Keratinocyte (primary cell): ENCODE measurements around the gene NGFR. TPM values are rescaled to one million over a fixed set of nuclear protein-coding genes. Genes with fewer than 3 reads are reported as not detected.
A peak's percentile ranks its signal among the peaks of the same experiment; 100 is the strongest.

Experiments used
- DNase-seq: peaks from one replicate; pipeline ENCODE4 v3.0.0-alpha.2; 2011; ENCODE audit warnings: low read depth, missing footprints, low spot score
- FAIRE-seq: peaks from 2 replicates; lab custom pipeline; 2011; peaks lifted over from hg19 to GRCh38; lab: Jason Lieb, UNC
- H2AFZ ChIP-seq: 2 replicates; pipeline ENCODE4 v1.6.0; 2012; ENCODE audit warnings: low read length, control low read depth, inconsistent platforms; ENCODE audit not compliant: control insufficient read depth
- H3K27ac ChIP-seq: 2 replicates; pipeline ENCODE4 v1.5.1; 2011; ENCODE audit warnings: low read length; ENCODE audit not compliant: control insufficient read depth, insufficient read depth
- H3K27me3 ChIP-seq: 3 replicates; pipeline ENCODE4 v1.6.0; 2011; ENCODE audit warnings: low read length; ENCODE audit not compliant: control insufficient read depth, insufficient read depth; ENCODE audit errors: extremely low read depth
- H3K36me3 ChIP-seq, 2 experiments: 2 replicates in 1 of 2; 3 replicates in 1 of 2; pipeline ENCODE4 v1.5.1; 2011; ENCODE audit warnings: low read length in 2 of 2, mild to moderate bottlenecking in 1 of 2; ENCODE audit not compliant: control insufficient read depth in 2 of 2, insufficient read depth in 2 of 2; ENCODE audit errors: extremely low read depth in 1 of 2
- H3K4me1 ChIP-seq: 3 replicates; pipeline ENCODE4 v1.5.1; 2011; ENCODE audit warnings: low read length; ENCODE audit not compliant: control insufficient read depth, insufficient read depth; ENCODE audit errors: extremely low read depth
- H3K4me2 ChIP-seq: 3 replicates; pipeline ENCODE4 v1.6.0; 2011; ENCODE audit warnings: low read depth, low read length; ENCODE audit not compliant: control insufficient read depth, insufficient read depth; ENCODE audit errors: extremely low read depth
- H3K4me3 ChIP-seq, 3 experiments: fragments of 200-600 bp in 1 of 3; sonication (generic) in 1 of 3; 2 replicates in 2 of 3; 3 replicates in 1 of 3; pipeline ENCODE4 v1.5.1; 2011 to 2016; ENCODE audit warnings: low read length in 3 of 3, mild to moderate bottlenecking in 3 of 3, control low read depth in 2 of 3, inconsistent platforms in 1 of 3, low read depth in 1 of 3, mixed read lengths in 1 of 3, mixed run types in 1 of 3, moderate library complexity in 1 of 3; ENCODE audit not compliant: control insufficient read depth in 2 of 3, insufficient read depth in 2 of 3; ENCODE audit errors: extremely low read depth in 1 of 3
- H3K79me2 ChIP-seq: 2 replicates; pipeline ENCODE4 v1.6.0; 2012; ENCODE audit warnings: low read length; ENCODE audit not compliant: control insufficient read depth, insufficient read depth
- H3K9ac ChIP-seq: 3 replicates; pipeline ENCODE4 v1.6.0; 2011; ENCODE audit warnings: low read length; ENCODE audit not compliant: control insufficient read depth, insufficient read depth; ENCODE audit errors: extremely low read depth
- H3K9me1 ChIP-seq: 3 replicates; pipeline ENCODE4 v1.6.0; 2011; ENCODE audit warnings: low read length; ENCODE audit not compliant: control insufficient read depth, insufficient read depth; ENCODE audit errors: extremely low read depth
- H3K9me3 ChIP-seq: 2 replicates; pipeline ENCODE4 v1.5.1; 2012; ENCODE audit warnings: low read depth, low read length; ENCODE audit not compliant: control insufficient read depth
- H4K20me1 ChIP-seq: 3 replicates; pipeline ENCODE4 v1.6.0; 2011; ENCODE audit warnings: low read length; ENCODE audit not compliant: control insufficient read depth, insufficient read depth; ENCODE audit errors: extremely low read depth
- CTCF ChIP-seq, 3 experiments: IDR thresholded peaks in 1 of 3; conservative IDR thresholded peaks in 1 of 3; optimal IDR thresholded peaks in 1 of 3; 2 replicates in 2 of 3; 3 replicates in 1 of 3; pipeline versions ENCODE3 to v1.5.1; 2011; ENCODE audit warnings: low read length in 3 of 3, mild to moderate bottlenecking in 3 of 3, moderate library complexity in 2 of 3, control low read depth in 1 of 3, inconsistent platforms in 1 of 3; ENCODE audit not compliant: insufficient read depth in 2 of 3; ENCODE audit errors: extremely low read depth in 1 of 3
- EZH2 ChIP-seq: IDR thresholded peaks from one replicate; pipeline ENCODE4 v1.6.1; 2012; ENCODE audit warnings: inconsistent platforms, mild to moderate bottlenecking, low read length, moderate library complexity
- dilution Hi-C: fragments of 300-500 bp; cut with MboI; formaldehyde crosslinking; loops from one replicate; pipeline ENCODE4 v1.7.0; 2020; ENCODE audit warnings: low sequenced_read_pairs; ENCODE audit not compliant: extremely low pct_ligation_motif_present
- polyA plus RNA-seq, 5 experiments: library from polyadenylated mRNA; depleted of rRNA in 3 of 5; stranded (reverse) in 3 of 5; stranded (forward) in 1 of 5; unstranded in 1 of 5; fragments of >200 nt; gene quantifications; 1 replicate in 1 of 5; 2 replicates in 3 of 5; 3 replicates in 1 of 5; pipeline versions ENCODE4 v1.2.1 to v1.2.3, GENCODE V29; 2011 to 2012; ENCODE audit warnings: missing spikeins in 2 of 5, low read depth in 1 of 5, low replicate concordance in 1 of 5

Gene NGFR
- polyA plus RNA-seq, 1 donor (not counting 4 experiments of a cell fraction or from before 2014, with no cell fraction given), result 1.7 TPM

DNA sequence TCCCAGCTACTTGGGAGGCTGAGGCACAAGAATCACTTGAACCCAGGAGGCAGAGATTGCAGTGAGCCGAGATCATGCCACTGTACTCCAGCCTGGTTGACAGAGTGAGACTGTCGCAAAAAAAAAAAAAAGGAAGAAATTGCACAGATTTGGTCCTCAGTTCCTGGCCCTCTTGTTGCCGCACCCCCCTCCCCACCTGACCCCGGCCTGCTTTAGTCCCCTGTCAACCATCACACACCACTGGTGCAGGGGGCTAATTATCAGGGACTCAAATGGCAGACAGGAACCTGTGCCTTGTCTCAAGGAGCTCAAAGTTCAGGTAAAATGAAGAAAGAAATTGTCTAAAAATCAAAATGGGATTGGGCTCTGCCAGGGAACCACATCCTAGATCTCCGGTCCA, 28.1 kb downstream of the NGFR start:
- Histone ChIP-seq H3K27me3 (no peaks in the 10 kb centered on the region), H3K4me2 (peak overlapping the region; percentile 11), H3K27ac (peak overlapping the region; percentile 65), H3K9ac (peak overlapping the region; percentile 47), H3K36me3 (no peaks in the 10 kb centered on the region), H4K20me1 (no peaks in the 10 kb centered on the region), H2AFZ (peak overlapping the region; percentile 2), H3K9me3 (no peaks in the 10 kb centered on the region), H3K79me2 (no peaks in the 10 kb centered on the region), H3K4me1 (peaks cover 21% of the 10 kb centered on the region), H3K4me3 (no peak overlapping the region), H3K9me1 (peaks cover 4% of the 10 kb centered on the region)
- dilution Hi-C loops, result no loop called here
- DNase-seq, result no peak
- TF ChIP-seq CTCF (optimal IDR thresholded peaks at IDR 0.05 in 1 of 3, IDR thresholded peaks at IDR 0.05 in 1 of 3, conservative IDR thresholded peaks at IDR 0.05 in 1 of 3; ENCODE audit: extremely low read depth in 1 of 3, insufficient read depth in 2 of 3, low read length in 3 of 3), result no peak
- FAIRE-seq, result no peak

- Histone ChIP-seq H3K9me3 (no peaks in the 10 kb centered on the region), H3K79me2 (no peaks in the 10 kb centered on the region), H3K4me1 (peaks cover 21% of the 10 kb centered on the region), H3K9ac (peak overlapping the region; percentile 47), H3K27me3 (no peaks in the 10 kb centered on the region), H3K4me3 (peak overlapping the region in 1 of 3 experiments; percentile 47), H3K9me1 (peaks cover 4% of the 10 kb centered on the region), H3K27ac (peak overlapping the region; percentile 65), H3K4me2 (peak overlapping the region; percentile 77), H3K36me3 (no peaks in the 10 kb centered on the region), H4K20me1 (no peaks in the 10 kb centered on the region), H2AFZ (peak overlapping the region; percentile 6)
- dilution Hi-C loops, result no loop called here
- DNase-seq, result peak; percentile 97
- FAIRE-seq, result peak; percentile 97
- TF ChIP-seq EZH2 (no peak), CTCF (optimal IDR thresholded peaks at IDR 0.05 in 1 of 3, IDR thresholded peaks at IDR 0.05 in 1 of 3, conservative IDR thresholded peaks at IDR 0.05 in 1 of 3; ENCODE audit: extremely low read depth in 1 of 3, insufficient read depth in 2 of 3, low read length in 3 of 3) (no peak)
These were observed 28.8 kb downstream of the NGFR start for GRCh38 chr17:49523706-49524472.
